ENCODE measurements around the gene SCPEP1.

Gene SCPEP1

DNA sequence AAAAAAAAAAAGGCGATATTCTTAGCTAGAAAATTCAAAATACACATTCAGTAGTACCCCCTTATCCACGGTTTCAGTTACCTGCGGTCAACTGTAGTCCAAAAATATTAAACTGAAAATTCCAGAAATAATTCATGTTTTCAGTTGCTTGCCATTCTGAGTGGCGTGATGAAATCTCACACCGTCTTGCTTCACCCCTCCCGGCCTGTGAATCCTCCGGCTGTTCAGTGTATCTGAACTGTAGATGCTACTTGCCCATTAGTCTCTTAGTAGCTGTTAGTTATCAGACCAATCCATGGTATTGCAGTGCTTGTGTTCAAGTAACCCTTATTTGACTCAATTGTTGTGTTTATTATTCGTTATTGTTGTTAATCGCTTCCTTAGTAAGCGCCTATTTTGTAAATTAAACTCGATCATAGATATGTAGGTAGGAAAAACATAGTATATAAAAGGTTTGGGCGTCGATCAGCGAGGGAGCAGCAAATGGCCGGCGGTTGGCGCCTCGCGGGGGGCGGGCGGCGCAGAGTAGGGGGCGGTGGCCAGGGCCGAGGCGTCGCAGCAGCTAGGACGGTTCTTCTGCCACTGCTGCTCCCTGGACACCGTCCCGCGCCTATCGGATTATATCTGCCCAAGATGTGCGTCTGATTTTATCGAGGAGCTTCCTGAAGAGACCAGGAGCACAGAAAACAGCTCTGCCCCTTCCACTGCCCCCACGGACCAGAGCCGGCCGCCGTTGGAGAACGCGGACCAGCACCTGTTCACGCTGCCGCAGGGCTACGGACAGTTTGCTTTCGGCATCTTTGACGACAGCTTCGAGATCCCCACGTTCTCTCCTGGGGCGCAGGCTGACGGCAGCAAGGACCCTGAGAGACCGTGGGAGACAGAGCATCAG is 67.3 kb downstream of the SCPEP1 start:
- no peak for DNase-seq

DNA sequence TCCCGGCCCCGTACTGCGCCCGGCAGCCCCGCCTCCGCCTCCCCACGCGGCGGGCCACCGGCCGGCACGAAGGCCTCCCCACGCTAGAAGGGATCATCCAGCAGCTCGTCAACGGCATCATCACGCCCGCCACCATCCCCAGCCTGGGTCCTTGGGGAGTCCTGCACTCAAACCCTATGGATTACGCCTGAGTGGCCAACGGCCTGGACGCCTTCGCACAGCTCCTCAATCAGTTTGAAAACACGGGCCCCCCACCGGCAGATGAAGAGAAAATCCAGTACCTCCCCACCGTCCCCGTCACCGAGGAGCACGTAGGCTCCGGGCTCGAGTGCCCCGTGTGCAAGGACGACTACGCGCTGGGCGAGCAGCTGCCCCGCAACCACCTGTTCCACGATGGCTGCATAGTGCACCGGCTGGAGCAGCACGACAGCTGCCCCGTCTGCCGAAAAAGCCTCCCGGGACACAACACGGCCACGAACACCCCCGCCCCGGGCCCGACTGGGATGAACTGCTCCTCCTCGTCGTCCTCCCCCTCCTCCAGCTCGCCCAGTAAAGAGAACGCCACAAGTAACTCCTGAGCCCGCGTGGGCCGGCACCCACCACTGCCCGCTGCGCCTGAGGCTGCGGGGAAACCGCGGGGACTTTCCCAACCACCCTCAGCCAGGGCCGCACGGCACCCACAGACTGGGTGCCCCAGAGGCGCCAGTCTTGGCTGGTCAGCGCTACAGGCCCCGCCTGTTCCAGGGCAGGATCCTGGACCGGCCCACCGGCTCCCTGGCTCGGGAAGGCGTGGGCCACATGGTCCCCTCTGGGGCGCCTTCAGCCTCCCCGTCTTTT is 68.2 kb downstream of the SCPEP1 start:
- DNase-seq = no peak

DNA sequence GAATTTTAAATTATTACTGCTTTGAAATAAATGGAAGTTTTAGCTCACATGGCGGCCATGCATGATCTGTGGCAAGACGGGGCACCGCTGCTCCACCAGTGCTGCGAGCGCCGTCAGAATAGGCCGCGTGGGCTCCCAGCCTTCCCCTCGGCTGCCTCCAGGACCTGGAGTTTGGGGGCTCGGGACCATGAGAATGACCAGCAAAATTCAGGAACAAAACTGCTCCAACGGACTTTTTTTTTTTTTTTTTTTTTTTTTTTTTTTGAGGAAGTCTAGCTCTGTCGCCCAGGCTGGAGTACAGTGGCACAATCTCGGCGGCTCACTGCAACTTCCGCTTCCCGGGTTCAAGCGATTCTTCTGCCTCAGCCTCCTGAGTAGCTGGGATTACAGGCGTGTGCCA is 68.8 kb downstream of the SCPEP1 start:
- DNase-seq = no peak

DNA sequence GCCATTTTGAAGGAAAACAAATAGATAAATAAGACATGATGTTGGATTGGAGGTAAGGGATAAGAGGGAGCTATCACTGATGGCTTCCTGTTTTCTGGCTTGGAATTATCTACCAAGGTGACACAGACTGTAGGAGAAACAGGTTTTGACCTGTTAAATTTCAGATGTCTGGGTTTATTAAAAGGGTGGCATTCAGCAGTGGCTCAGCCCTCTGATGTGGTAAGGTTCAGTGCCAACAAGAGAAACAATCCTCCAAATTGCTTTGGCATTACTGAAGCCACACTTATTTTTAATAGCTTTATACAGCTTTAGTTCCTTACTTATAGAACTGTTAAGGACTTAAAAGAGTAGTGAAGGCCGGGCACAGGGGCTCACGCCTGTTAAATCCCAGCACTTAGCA is 70.2 kb downstream of the SCPEP1 start:
- DNase-seq = no peak

DNA sequence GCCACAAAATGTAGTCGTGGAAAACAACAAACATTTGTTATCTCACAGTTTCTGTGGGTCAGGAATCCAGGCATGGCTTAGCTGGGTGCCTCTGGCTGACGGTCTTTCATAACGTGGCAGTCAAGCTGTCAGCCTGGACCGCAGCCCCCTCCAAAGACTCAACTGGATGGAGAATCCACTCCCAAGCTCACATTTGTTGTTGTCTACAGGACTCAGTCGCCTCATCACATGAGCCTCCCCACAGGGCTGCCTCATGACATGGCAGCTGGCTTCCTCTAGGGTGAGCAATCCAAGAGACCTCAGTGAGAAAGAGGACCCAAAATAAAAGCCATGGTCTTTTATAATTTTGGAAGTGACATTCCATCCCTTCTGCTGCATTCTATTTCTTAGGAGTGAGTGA is 72.4 kb downstream of the SCPEP1 start:
- DNase-seq = no peak

DNA sequence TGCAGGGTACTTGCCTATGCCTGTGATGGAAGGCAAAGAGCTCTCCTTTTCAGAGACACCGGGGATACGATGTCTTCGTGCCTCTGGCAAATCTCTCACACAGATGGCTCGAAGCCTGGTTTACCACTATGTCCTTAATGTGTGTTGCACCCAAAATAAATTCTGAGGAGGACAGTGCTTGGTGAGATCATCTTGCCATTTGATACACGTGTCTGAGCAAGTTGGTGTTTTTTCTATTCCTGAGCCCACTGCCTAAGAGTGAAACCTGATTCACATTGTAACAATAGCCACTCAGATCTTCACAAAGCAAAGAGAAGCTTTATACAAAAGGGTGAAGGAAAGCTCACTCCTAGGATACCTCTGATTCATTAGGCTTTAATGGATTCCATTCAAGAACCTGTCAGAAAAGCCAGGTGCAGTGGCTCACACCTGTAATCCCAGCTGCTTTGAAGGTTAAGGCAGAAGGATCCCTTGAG is 74.0 kb downstream of the SCPEP1 start:
- peak; percentile 94 for DNase-seq

Measured in NCI-H510A treated with DMSO at 0.1 percent for 48 hours (cell line).